GM23338 (cell line): ENCODE data around the gene THY1. TPM values are rescaled to one million over a fixed set of nuclear protein-coding genes. Genes with fewer than 3 reads are reported as not detected.

Source experiments
- ATAC-seq: fragments of 200-7000 bp; cut with Tn5 transposase; 3 replicates; pipeline ENCODE4 v1.9.1; 2020
- DNase-seq: peaks from one replicate; pipeline ENCODE4 v3.0.0-alpha.2; 2015; ENCODE audit warnings: low spot score
- H2AFZ ChIP-seq: fragments of 200-600 bp; sonication (generic); 2 replicates; pipeline ENCODE4 v1.8.0; 2016; ENCODE audit warnings: antibody characterized with exemption, mild to moderate bottlenecking, moderate library complexity
- H3F3A ChIP-seq: fragments of 200-600 bp; sonication (generic); replicated peaks from 2 replicates; pipeline ENCODE4 v1.8.0; 2017; ENCODE audit warnings: antibody characterized with exemption, mixed run types, low read depth
- H3K27ac ChIP-seq: fragments of 200-600 bp; sonication (generic); 2 replicates; pipeline ENCODE4 v1.6.1; 2016; ENCODE audit warnings: low read depth
- H3K27me3 ChIP-seq: fragments of 200-600 bp; sonication (generic); 2 replicates; pipeline ENCODE4 v1.8.0; 2016; ENCODE audit warnings: mild to moderate bottlenecking, mixed run types, moderate library complexity; ENCODE audit not compliant: insufficient read depth
- H3K36me3 ChIP-seq: fragments of 200-600 bp; sonication (generic); 2 replicates; pipeline ENCODE4 v1.8.0; 2016; ENCODE audit warnings: mild to moderate bottlenecking; ENCODE audit not compliant: insufficient read depth
- H3K4me1 ChIP-seq: fragments of 200-600 bp; sonication (generic); 2 replicates; pipeline ENCODE4 v1.8.0; 2016; ENCODE audit warnings: mild to moderate bottlenecking, moderate library complexity; ENCODE audit not compliant: insufficient read depth
- H3K4me2 ChIP-seq: fragments of 200-600 bp; sonication (generic); 2 replicates; pipeline ENCODE4 v1.7.1; 2017; ENCODE audit warnings: mixed run types
- H3K4me3 ChIP-seq: fragments of 200-600 bp; sonication (generic); 2 replicates; pipeline ENCODE4 v1.6.1; 2016; ENCODE audit warnings: mixed run types
- H3K79me2 ChIP-seq: fragments of 200-600 bp; sonication (generic); replicated peaks from 2 replicates; pipeline ENCODE4 v1.8.0; 2017; ENCODE audit warnings: mild to moderate bottlenecking; ENCODE audit not compliant: insufficient read depth
- H3K9me2 ChIP-seq: fragments of 200-600 bp; sonication (generic); 2 replicates; pipeline ENCODE4 v1.8.0; 2017; ENCODE audit not compliant: insufficient read depth
- H4K20me1 ChIP-seq: fragments of 200-600 bp; sonication (generic); replicated peaks from 2 replicates; pipeline ENCODE4 v1.8.0; 2017; ENCODE audit warnings: mild to moderate bottlenecking; ENCODE audit not compliant: insufficient read depth
- H3K27ac Mint-ChIP-seq: 2 replicates; pipeline ENCODE4 v1.8.0; 2020; ENCODE audit warnings: inconsistent platforms, mild to moderate bottlenecking, moderate library complexity, mixed read lengths
- H3K27me3 Mint-ChIP-seq: 3 replicates; pipeline ENCODE4 v1.8.0; 2022; ENCODE audit warnings: low read depth, mild to moderate bottlenecking, moderate library complexity, mixed read lengths, inconsistent platforms; ENCODE audit not compliant: insufficient read depth, poor library complexity
- H3K36me3 Mint-ChIP-seq: 3 replicates; pipeline ENCODE4 v1.8.0; 2021; ENCODE audit warnings: low read depth, mild to moderate bottlenecking, inconsistent platforms, moderate library complexity, mixed read lengths
- H3K4me1 Mint-ChIP-seq: 3 replicates; pipeline ENCODE4 v1.8.0; 2020; ENCODE audit warnings: mild to moderate bottlenecking, inconsistent platforms, mixed read lengths
- H3K4me3 Mint-ChIP-seq: 3 replicates; pipeline ENCODE4 v1.8.0; 2021; ENCODE audit warnings: moderate library complexity, mild to moderate bottlenecking, inconsistent platforms, mixed read lengths
- H3K9me3 Mint-ChIP-seq: 3 replicates; pipeline ENCODE4 v1.8.0; 2020; ENCODE audit warnings: moderate library complexity, mild to moderate bottlenecking, inconsistent platforms, mixed read lengths
- CREB1 ChIP-seq: fragments of 250-450 bp; sonication (Bioruptor Pico); IDR thresholded peaks from 2 replicates; pipeline ENCODE4 v1.5.0; 2020; ENCODE audit warnings: low read depth, mild to moderate bottlenecking, moderate library complexity
- CTCF ChIP-seq, 2 experiments: fragments of 200-600 bp in 1 of 2; sonication (generic) in 1 of 2; conservative IDR thresholded peaks; 2 replicates each; pipeline versions ENCODE4 v1.5.1 to v1.6.1; 2016 to 2017; ENCODE audit warnings: antibody characterized with exemption in 2 of 2, low read depth in 2 of 2, mild to moderate bottlenecking in 2 of 2, moderate library complexity in 1 of 2
- ETS1 ChIP-seq: IDR thresholded peaks from 2 replicates; pipeline ENCODE4 v1.6.1; 2016; ENCODE audit warnings: antibody characterized with exemption
- EZH2 ChIP-seq: fragments of 200-600 bp; sonication (generic); IDR thresholded peaks from one replicate; pipeline ENCODE4 v1.8.0; 2017; ENCODE audit warnings: antibody characterized with exemption, mild to moderate bottlenecking, low read depth; ENCODE audit not compliant: unreplicated experiment
- EZH2phosphoT487 ChIP-seq: fragments of 200-600 bp; sonication (generic); IDR thresholded peaks from one replicate; pipeline ENCODE4 v1.8.1; 2018; ENCODE audit warnings: antibody characterized with exemption; ENCODE audit not compliant: unreplicated experiment
- JUNB ChIP-seq: IDR thresholded peaks from one replicate; pipeline ENCODE4 v1.6.1; 2016; ENCODE audit warnings: antibody characterized with exemption; ENCODE audit not compliant: unreplicated experiment
- NANOG ChIP-seq: IDR thresholded peaks from 2 replicates; pipeline ENCODE4 v1.6.1; 2016; ENCODE audit warnings: antibody characterized with exemption, borderline replicate concordance
- POLR2AphosphoS5 ChIP-seq: IDR thresholded peaks from 2 replicates; pipeline ENCODE4 v1.6.1; 2016; ENCODE audit warnings: antibody characterized with exemption, low read depth
- REST ChIP-seq: IDR thresholded peaks from one replicate; pipeline ENCODE4 v1.6.1; 2018; ENCODE audit warnings: antibody characterized with exemption; ENCODE audit not compliant: unreplicated experiment
- STAT1 ChIP-seq: IDR thresholded peaks from one replicate; pipeline ENCODE4 v1.6.1; 2016; ENCODE audit warnings: antibody characterized with exemption; ENCODE audit not compliant: unreplicated experiment
- ZNF114 ChIP-seq: fragments of 250-450 bp; sonication (Bioruptor Pico); IDR thresholded peaks from 2 replicates; pipeline ENCODE4 v1.5.0; 2020; ENCODE audit warnings: mild to moderate bottlenecking, moderate library complexity
- ZNF331 ChIP-seq: fragments of 250-450 bp; sonication (Bioruptor Pico); IDR thresholded peaks from 2 replicates; pipeline ENCODE4 v1.5.0; 2020; ENCODE audit warnings: low read depth, mild to moderate bottlenecking, moderate library complexity
- ZNF462 ChIP-seq: fragments of 250-450 bp; sonication (Bioruptor Pico); IDR thresholded peaks from 2 replicates; pipeline ENCODE4 v1.5.0; 2020; ENCODE audit warnings: mild to moderate bottlenecking, moderate library complexity
- polyA plus RNA-seq: library from polyadenylated mRNA; unstranded; fragments of >200 nt; fragmentation: Nextera tagmentation; extraction: Ambion mirVana; gene quantifications from 2 replicates; pipeline ENCODE4 v1.2.1, GENCODE V29; 2016
- total RNA-seq: library from RNA; depleted of rRNA; stranded (reverse); fragments of >200 nt; shearing (Covaris generic); gene quantifications from 2 replicates; pipeline ENCODE4 v1.2.3, GENCODE V29; 2014

Gene THY1
- total and polyA plus RNA-seq, 2 experiments from 2014 or later = 490 to 597 TPM

GRCh38 chr11:119391275-119391674, 31.7 kb downstream of the THY1 start:
- Histone ChIP-seq H3K4me1 (no peaks in the 10 kb centered on the region), H3F3A (no peaks in the 10 kb centered on the region), H3K9me2 (no peaks in the 10 kb centered on the region), H3K79me2 (no peaks in the 10 kb centered on the region), H3K27me3 (no peaks in the 10 kb centered on the region), H3K27ac (no peak overlapping the region), H3K36me3 (no peaks in the 10 kb centered on the region), H4K20me1 (no peaks in the 10 kb centered on the region), H2AFZ (no peak overlapping the region), H3K4me3 (no peak overlapping the region), H3K4me2 (no peak overlapping the region)
- Mint-ChIP-seq H3K27ac (no peak overlapping the region), H3K4me3 (no peak overlapping the region), H3K27me3 (no peaks in the 10 kb centered on the region), H3K36me3 (no peaks in the 10 kb centered on the region), H3K9me3 (no peaks in the 10 kb centered on the region), H3K4me1 (peaks cover 9% of the 10 kb centered on the region; the same call in 2 of the 3 replicates)
- ATAC-seq = no peak
- DNase-seq = no peak
- TF ChIP-seq EZH2phosphoT487 = no peak
- no peak for TF ChIP-seq CREB1
- no peak for TF ChIP-seq NANOG
- TF ChIP-seq ZNF462 (CRISPR knock-in tag) = no peak
- no peak for TF ChIP-seq CTCF (conservative IDR thresholded peaks at IDR 0.05; ENCODE audit: low read depth in 2 of 2)
- no peak for TF ChIP-seq ZNF331 (CRISPR knock-in tag)
- no peak for TF ChIP-seq ETS1
- TF ChIP-seq ZNF114 (CRISPR knock-in tag) = no peak
- TF ChIP-seq EZH2 = no peak
- TF ChIP-seq JUNB = no peak
- no peak for TF ChIP-seq POLR2AphosphoS5
- no peak for TF ChIP-seq STAT1
- no peak for TF ChIP-seq REST
